IPS-11a (cell line): ENCODE results near the gene KIAA1217.

ENCODE experiments used
- H3K4me3 ChIP-seq: one replicate; pipeline ENCODE4 v1.5.1; 2013; ENCODE audit warnings: low read depth, low read length, control low read depth

KIAA1217 gene

DNA sequence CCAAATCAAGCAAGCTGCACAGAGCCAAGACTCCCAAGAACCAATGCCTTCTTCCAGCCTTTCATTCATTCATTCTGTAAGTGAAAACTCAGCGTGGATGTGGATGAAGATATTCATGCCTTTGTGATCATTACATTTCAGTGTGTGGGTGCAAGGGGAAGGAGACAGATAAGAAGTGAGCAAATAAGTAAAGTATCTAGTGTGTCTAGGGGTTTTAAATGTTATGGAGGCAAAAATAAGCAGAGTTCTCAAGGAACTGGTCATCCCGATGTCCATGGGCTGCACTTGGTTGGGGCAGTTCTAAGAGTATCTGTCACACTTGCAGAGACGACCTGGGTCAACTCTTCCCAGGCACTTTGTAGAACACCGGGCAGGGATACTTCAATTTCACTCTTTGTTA, 149.1 kb downstream of the KIAA1217 start:
- no peak overlapping the region for H3K4me3 ChIP-seq

DNA sequence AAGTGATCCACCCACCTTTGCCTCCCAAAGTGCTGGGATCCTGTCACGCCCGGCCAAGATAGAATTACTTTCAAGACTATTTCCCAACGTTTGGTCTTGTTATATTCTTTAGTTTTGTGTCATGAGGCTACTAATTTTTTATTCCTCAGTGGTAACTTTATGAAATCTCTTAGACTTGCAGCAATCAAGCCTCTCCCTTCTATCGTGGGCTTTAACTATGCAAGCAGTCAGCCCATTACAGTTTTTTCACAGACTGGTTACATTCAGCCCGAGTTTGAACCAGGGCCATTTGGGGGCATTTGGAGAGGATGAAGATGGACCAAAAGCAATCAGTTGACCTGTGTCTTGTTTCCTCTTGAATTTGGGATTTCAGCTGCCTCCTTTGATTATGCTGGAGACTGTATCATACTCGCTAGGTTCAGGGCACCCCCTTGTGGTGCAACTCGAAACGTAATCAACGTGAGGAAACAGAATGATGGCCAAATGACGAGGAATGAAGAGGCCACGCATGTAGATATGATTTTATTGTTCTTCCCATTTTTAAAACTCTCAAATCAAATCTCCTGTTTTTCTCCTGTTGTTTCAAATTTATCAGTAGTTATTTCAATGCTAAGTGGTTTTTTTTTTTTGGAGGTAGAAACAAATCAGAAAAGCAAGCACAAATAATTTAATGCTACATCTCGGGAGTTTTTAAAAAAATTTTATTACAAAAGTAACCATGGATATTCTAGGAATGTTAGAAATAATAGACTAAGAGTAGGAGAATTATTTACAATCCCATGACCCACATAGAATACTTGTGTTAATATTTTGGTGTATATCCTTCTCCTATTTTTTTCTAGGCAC, 151.6 kb downstream of the KIAA1217 start:
- H3K4me3 ChIP-seq, result no peak overlapping the region

DNA sequence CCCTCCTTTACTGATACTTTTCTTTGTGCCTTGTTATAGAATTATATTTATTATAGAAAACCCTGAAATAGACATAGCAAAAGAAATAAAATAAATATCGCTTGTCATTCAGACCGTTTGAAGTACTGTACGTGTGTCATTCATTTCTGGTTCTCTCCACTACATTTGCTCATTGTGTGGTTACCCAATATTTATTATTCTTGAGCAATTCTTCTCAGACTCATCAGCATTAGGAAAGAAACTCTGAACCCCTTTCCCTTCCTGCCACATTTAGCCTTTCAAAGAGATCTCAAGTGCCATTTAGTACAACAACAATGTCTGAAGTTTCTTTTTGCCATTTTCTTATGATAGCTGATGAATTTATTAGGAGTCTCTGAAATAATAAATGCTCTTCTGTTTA, 154.1 kb downstream of the KIAA1217 start:
- no peak overlapping the region for H3K4me3 ChIP-seq

DNA sequence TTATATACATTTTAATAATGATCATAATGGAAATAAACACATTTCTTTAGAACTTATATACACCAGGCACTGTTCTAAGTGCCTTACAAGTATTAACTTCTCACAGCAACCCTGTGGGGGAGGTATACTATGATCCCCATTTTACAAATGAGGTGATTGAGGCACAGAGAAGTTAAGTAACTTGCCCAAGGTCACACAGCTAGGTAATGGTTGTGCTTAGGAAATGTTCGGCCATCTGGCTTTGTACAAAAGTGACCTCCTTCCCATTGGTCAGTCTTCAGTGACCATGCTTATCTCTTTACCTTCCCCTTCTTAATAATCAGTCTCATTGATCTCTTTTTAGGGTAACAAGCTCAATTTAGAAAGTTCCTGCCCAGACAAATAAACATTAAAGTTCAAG, 158.8 kb downstream of the KIAA1217 start:
- no peak overlapping the region for H3K4me3 ChIP-seq

DNA sequence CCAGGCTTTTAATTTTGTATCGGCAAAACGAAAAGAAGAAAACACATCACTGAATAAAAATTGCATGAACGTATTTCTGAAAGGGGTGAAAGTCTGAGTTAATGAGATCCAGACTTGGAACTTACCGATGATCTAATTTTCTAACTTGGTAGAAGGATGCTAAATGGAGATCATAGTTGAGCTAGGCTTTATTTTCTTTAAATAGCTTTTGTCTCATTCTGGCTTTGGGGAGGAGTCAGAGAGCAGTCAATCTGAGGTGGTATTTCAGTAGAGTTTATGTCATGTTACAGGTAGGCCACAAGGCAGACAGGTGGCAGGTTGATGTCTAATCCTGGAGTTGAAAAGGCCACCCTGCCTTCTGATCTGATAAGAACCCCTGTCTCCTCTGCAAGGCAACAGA, 161.9 kb downstream of the KIAA1217 start:
- H3K4me3 ChIP-seq, result no peak overlapping the region

DNA sequence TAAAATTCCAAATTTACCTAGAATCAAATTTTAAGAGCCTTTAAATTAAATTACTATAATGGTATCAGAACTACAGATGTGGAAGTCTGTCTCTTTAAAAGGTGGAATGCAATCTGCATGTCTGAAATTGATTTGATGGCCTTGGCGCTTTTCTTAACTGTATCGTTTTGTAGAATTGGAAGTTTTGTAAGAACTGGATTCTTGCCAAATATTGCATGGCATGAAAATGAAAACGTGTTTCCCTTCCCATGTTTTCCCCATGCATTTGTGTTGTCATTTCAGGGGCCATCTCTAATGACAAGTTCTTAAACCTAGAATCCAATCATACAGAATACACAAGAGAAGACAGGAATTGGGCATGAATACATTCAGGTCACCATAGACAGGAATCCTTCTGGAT, 162.5 kb downstream of the KIAA1217 start:
- H3K4me3 ChIP-seq, result no peak overlapping the region

- no peak overlapping the region for H3K4me3 ChIP-seq
Observed at GRCh38 chr10:24374134-24374915, 165.4 kb downstream of the KIAA1217 start.

- no peak overlapping the region for H3K4me3 ChIP-seq
Observed at GRCh38 chr10:24375510-24375909, 166.6 kb downstream of the KIAA1217 start.

DNA sequence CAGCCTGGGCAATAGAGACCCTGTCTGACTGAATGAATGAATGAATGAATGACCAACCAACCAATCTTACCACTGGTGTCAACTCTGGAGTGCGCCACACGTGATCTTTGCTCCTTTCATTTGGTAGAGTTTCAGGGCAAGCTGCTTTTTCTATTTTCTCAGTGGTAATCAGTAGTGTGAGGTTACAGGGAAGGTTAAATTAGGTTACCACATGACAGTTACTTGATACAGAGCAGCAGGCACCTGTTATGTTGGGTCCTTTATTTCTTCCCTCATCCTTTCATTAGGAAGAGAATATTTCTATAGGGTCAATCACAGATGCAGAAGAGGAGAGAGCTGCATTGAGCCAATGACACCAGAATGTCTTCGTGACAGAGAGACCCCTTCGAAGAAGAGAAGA, 167.8 kb downstream of the KIAA1217 start:
- no peak overlapping the region for H3K4me3 ChIP-seq

DNA sequence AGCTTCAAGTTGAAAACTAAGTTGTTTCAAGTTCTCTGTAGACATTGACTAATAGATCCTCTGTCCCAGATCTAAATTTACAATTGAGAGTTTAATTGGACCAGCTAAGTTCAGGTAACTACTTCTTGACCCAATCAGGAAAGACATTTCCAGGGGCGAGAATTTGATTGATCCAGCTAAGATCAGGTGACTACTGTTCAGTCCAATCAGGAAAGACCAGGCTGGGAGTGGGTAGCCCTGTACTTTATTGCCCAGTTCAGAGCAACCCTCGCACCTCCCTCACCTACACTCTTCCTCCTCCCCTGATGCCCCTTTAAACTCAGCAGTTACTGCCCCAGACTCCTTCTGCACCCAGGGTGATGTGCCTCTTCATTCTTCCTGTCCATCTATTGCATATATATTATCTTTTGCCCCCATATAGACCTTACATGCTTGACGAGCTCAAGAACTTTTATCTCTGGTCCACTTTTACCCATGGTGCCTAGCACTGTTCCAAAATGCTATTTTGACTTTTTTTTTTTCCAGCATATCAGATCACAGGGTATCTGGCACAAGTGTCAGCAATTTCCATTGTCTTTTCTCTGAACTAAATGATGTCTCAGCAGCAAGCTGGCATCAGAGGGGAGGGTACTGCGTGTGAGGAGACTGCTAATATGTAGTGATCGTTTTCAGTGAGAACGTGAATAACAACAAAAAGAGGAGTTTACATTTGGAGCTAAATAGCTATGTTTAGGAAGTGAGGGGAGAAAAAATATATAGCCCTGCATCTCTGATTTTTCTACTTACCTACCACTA, 169.4 kb downstream of the KIAA1217 start:
- no peak overlapping the region for H3K4me3 ChIP-seq

DNA sequence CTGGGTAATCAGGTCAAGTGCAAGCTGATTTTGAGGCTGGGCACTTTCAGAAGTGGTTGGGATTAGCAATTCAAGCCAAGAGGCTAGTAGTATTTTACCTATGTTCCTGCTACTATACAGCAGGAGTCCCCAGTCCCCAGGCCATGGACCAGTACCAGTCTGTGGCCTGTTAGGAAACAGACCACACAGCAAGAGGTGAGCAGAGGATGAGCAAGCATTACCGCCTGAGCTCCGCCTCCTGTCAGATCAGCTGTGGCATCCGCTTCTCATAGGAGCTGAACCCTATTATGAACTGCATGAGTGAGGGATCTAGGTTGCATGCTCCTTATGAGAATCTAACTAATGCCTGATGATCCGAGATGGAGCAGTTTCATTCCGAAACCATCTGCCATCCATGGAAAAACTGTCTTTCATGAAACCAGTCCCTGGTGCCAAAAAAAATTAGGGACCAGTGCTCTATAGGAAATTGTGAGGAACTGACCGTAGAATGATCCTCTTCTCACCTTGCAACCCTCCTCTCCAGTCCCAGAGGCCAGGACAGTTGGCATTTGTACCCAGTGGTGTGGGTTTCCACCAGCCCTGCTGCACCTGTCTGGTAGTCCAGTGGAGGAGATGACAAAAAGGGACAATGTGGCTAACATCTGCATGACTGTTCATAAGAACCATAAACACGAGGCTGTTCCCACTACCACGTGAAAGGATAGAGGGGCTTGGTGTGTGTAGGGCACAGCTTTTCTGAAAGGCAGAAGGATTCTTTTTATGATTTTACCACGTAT, 172.5 kb downstream of the KIAA1217 start:
- H3K4me3 ChIP-seq, result no peak overlapping the region

GRCh38 chr10:24382045-24382444, 173.1 kb downstream of the KIAA1217 start:
- H3K4me3 ChIP-seq, result no peak overlapping the region

DNA sequence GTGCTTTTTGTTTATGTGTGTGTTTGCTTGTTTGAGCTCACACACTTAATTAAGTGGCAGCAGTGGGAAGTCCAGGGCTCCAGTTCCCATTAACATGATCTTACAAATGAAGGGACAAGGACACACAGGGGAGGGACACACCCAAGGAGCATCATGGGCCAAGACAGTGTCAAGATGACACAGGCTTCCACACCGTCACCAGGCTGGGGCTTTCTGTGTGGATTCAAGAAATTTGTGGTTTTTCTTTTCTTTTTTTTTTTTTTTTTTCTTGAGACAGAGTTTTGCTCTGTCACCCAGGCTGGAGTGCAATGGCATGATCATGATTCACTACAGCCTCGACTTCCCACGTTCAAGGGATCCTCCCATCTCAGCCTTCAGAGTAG, 173.6 kb downstream of the KIAA1217 start:
- H3K4me3 ChIP-seq, result no peak overlapping the region

- H3K4me3 ChIP-seq, result no peak overlapping the region
Observed at GRCh38 chr10:24382979-24383663, 174.2 kb downstream of the KIAA1217 start.

DNA sequence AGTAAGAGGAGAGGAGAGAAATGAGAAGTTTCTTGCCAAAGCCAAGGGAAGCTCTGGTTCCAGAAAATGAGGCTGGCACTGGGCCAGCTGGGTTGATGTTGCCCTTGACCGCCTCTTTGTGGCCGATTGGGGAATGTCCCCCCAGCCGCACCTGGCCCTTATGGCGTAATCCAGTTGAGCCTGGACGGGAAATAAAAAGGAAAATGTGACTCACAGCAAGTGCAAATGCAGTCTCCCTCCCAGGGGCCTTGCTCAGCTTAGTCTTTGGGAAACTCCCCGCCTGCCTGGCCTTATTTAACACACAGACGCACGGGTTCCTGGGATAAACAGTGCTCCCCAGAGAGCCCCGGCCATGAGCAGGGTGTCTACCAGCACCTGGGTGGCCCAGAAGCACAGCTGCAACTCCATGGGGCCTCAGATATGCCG, 174.8 kb downstream of the KIAA1217 start:
- H3K4me3 ChIP-seq, result no peak overlapping the region

- H3K4me3 ChIP-seq, result no peak overlapping the region
Observed at GRCh38 chr10:24384954-24385353, 176.0 kb downstream of the KIAA1217 start.

DNA sequence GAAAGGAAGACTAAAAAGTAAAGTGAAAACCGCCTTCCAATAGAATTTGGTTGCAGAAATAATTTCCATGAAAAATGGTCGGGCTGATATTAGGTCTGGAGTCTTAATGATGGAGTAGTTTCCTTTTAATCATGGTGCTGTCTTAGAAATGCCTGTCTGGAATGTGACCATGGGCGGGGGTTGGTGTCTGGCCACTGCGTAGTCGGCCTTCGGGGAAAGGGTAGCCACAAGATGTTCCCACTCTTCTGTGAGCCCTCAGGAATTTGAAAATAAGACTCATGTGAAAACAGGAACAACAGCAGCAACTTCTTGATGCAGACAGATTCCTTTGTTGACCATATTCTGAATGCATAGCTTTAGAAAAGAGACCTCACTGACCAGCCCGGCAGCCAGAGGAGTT, 176.8 kb downstream of the KIAA1217 start:
- no peak overlapping the region for H3K4me3 ChIP-seq

GRCh38 chr10:24390146-24390700, 181.3 kb downstream of the KIAA1217 start:
- H3K4me3 ChIP-seq, result no peak overlapping the region

GRCh38 chr10:24390746-24391145, 181.8 kb downstream of the KIAA1217 start:
- H3K4me3 ChIP-seq, result no peak overlapping the region

- no peak overlapping the region for H3K4me3 ChIP-seq
Observed at GRCh38 chr10:24393201-24393600, 184.3 kb downstream of the KIAA1217 start.
